VCaP (cell line): ENCODE measurements around the gene MVK.

Experiments
- H3K27ac ChIP-seq: fragments of 450-650 bp; 2 replicates; pipeline ENCODE4 v1.5.1; 2017
- CTCF ChIP-seq: fragments of 450-650 bp; conservative IDR thresholded peaks from 2 replicates; pipeline ENCODE4 v1.5.1; 2017; ENCODE audit warnings: mild to moderate bottlenecking, moderate library complexity

MVK gene

DNA sequence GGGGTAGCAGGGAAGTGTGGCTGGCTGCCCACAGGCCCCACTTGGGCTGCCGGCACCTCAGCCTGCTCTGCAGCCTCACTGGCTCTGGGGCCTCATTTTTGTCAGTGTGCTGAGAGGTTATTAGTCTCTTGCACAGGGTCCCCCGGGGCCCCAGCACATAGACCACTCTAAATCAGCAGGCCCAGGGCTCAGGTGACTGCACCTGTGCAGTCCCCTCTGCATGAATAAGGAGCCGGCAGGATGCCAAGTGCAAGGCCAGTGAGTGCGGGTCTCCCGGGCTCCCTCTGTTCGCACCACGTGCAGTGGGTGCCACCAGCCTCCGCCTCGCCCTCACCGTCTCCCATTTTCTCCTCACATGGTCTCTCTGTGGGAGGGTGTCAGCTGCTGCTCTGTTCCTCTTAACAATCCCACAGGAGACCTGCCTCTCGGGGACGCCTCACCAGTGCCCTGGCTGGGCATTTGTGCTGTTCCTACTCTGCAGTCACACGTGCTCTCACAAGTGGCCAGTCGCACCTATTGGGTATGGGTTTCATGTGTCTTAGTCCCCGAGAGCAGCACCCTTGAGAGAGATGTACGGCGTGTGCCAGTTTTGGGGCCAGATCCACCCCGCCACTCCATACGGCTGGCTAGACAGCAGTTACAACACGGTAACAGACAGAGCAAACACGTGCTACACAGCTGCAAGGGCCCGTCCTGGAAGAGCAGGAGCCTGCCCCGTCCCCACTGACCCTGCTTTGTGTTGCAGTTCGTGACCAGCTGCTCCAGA is 40.7 kb upstream of the MVK start:
- no peak overlapping the region for H3K27ac ChIP-seq
- no peak for TF ChIP-seq CTCF

GRCh38 chr12:109533487-109533740 is 40.2 kb upstream of the MVK start:
- no peak for TF ChIP-seq CTCF
- H3K27ac ChIP-seq = no peak overlapping the region

DNA sequence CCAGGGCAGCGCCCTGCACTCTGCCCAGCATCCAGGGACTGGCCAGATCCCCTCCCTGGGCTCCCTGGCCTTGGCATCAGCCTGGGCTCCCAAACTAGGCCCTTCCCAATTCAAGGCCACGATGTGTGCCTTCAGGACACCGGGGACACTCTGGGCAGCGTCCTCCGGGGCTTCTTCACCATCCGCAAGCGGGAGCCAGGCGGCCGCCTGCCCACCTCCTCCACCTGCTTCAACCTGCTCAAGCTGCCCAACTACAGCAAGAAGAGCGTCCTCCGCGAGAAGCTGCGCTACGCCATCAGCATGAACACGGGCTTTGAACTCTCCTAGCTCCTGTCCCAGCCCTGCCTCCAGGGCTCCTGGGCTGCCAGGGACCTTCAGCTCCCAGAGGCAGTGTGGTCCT is 39.1 kb upstream of the MVK start:
- no peak for TF ChIP-seq CTCF
- no peak overlapping the region for H3K27ac ChIP-seq

GRCh38 chr12:109535231-109535862 is 38.2 kb upstream of the MVK start:
- no peak for TF ChIP-seq CTCF
- H3K27ac ChIP-seq = no peak overlapping the region

DNA sequence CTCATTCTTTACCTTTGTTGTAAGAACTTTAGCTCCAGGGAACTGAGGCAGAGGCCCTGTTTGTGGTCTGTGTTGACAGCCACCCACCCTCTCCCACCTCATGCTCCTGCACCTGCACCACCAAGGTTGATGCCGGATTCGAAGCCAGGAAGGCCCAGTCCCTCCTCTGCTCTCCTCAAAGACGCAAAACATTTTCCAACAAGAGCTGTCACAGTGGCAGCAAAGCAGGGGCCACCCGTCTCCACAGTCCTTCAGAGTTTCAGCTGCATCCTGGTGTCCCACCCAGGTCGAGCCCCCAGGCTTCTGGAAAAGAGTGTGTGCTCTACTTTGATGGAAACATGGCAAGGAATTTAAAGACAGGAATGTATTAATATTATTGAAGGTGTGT is 37.7 kb upstream of the MVK start:
- no peak for TF ChIP-seq CTCF
- H3K27ac ChIP-seq = no peak overlapping the region

- no peak overlapping the region for H3K27ac ChIP-seq
- TF ChIP-seq CTCF = no peak
These were observed 36.5 kb upstream of the MVK start for GRCh38 chr12:109537136-109537535.

GRCh38 chr12:109538191-109538863 is 35.3 kb upstream of the MVK start:
- no peak overlapping the region for H3K27ac ChIP-seq
- no peak for TF ChIP-seq CTCF
